ENCODE data around the gene C12orf42.

The C12orf42 gene

DNA sequence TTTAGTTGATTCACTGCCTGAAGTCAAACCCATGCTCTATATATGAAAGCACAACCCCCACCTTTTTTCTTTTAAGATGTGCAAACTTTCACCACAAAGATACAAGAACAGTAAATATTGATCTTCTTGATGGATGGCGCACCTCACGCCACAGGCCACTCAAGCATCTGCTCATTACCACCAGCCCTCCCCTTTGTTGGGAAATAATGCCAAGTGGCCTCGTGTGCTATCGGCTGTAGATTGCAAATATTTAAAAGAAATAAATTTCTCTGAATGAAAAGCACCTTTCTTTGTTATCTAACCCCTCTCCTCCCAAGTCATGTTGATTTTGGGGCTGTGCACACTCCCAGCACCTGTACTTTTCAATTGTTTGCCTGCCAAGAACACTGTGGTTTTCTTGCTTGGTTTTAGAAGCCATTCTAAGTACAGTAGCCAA, 122.7 kb downstream of the C12orf42 start:
- TF ChIP-seq POLR2A (IDR thresholded peaks at IDR 0.05; ENCODE audit: low read depth, low read length) = no peak
- FAIRE-seq = no peak
- DNase-seq (ENCODE audit: insufficient read length, low spot score) = no peak

DNA sequence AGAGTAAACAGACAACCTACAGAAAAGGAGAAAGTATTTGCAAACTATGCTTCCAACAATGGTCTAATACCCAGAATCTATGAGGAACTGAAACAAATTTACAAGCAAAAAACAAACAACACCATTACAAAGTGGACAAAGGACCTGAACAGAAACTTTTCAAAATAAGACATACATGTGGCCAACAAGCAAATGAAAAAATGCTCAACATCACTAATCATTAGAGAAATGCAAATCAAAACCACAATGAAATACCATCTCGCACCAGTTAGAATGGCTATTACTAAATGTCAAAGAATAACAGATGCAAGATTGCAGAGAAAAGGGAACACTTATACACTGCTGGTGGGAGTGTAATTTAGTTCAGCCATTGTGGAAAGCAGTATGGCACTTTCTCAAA, 125.8 kb downstream of the C12orf42 start:
- TF ChIP-seq POLR2A (IDR thresholded peaks at IDR 0.05; ENCODE audit: low read depth, low read length) = no peak
- no peak for FAIRE-seq
- no peak for DNase-seq (ENCODE audit: insufficient read length, low spot score)

DNA sequence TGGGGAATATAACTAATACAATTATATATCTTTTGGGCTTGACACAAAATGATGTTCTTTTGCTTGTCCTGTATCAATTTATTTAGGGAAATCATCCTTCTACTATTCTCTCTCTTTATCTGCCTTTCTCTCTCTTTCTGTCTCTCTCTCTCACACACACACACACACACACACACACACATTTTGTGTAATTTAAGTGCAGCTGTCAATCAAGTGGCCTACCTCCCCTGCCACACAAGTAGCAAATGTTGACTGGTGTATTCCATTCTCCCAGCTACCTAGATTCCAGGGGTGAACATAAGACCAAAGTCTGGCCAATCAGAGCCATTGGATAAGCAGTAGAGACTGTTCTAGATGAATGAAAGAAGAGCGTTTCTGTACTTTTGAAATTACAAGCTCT, 127.6 kb downstream of the C12orf42 start:
- no peak for DNase-seq (ENCODE audit: insufficient read length, low spot score)
- TF ChIP-seq POLR2A (IDR thresholded peaks at IDR 0.05; ENCODE audit: low read depth, low read length) = no peak
- FAIRE-seq = no peak

- FAIRE-seq = no peak
- DNase-seq (ENCODE audit: insufficient read length, low spot score) = no peak
- TF ChIP-seq POLR2A (IDR thresholded peaks at IDR 0.05; ENCODE audit: low read depth, low read length) = no peak
These were observed 141.4 kb downstream of the C12orf42 start for GRCh38 chr12:103354403-103354802.

- TF ChIP-seq POLR2A (IDR thresholded peaks at IDR 0.05; ENCODE audit: low read depth, low read length) = no peak
- DNase-seq (ENCODE audit: insufficient read length, low spot score) (no peak), FAIRE-seq (no peak)
These were observed 141.9 kb downstream of the C12orf42 start for GRCh38 chr12:103353913-103354312.

GRCh38 chr12:103350116-103350515, 145.7 kb downstream of the C12orf42 start:
- no peak for FAIRE-seq
- no peak for TF ChIP-seq POLR2A (IDR thresholded peaks at IDR 0.05; ENCODE audit: low read depth, low read length)
- DNase-seq (ENCODE audit: insufficient read length, low spot score) = no peak

GRCh38 chr12:103348935-103349334, 146.8 kb downstream of the C12orf42 start:
- FAIRE-seq = no peak
- TF ChIP-seq POLR2A (IDR thresholded peaks at IDR 0.05; ENCODE audit: low read depth, low read length) = no peak

DNA sequence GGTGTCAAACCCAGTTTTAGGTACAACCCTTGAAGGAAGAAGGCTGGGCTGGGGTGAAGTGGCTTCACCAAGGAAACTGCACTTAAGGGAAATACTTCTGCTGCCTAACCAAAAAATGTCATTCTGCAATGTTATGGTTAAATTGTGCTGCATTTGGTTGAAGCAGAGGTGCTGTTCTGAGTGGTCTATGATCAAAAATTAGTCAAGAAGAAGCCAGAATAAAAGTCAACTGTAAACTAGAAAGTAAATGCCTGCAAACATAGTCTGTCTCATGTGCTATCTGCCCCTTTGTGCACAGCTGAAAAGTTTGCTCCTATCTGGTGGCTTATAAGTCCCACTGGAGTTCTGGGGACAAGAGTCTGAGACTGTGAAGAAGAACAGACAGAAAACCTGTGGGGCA, 158.8 kb downstream of the C12orf42 start:
- TF ChIP-seq POLR2A (IDR thresholded peaks at IDR 0.05; ENCODE audit: low read depth, low read length) = no peak
- DNase-seq (ENCODE audit: insufficient read length, low spot score) (no peak), FAIRE-seq (no peak)

More at GRCh38 chr12:103348935-103349334, 146.8 kb downstream of the C12orf42 start:
- DNase-seq (ENCODE audit: insufficient read length, low spot score) = no peak

DNA sequence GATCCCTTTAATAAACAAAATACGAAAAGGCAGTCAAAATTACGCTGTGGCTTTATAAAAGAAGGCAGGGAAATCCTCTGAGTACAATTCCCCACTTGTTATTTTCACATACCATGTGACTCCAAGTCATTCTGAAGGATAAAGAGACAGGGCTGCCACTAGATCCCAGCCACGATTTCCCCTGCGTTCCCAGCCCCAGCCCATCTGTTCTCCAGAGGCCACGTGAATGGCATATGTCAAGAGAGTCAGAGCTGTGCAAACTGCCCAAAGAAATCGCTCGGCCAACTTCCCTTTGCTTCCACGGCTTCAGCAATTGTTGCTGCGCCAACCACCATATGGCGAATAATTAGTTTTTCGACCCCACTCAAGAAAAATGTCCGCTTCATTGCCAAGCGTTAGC, 161.3 kb downstream of the C12orf42 start:
- FAIRE-seq (no peak), DNase-seq (ENCODE audit: insufficient read length, low spot score) (no peak)
- TF ChIP-seq POLR2A (IDR thresholded peaks at IDR 0.05; ENCODE audit: low read depth, low read length) = no peak

GRCh38 chr12:103333676-103334075, 162.1 kb downstream of the C12orf42 start:
- DNase-seq (ENCODE audit: insufficient read length, low spot score) (no peak), FAIRE-seq (no peak)
- TF ChIP-seq POLR2A (IDR thresholded peaks at IDR 0.05; ENCODE audit: low read depth, low read length) = no peak

DNA sequence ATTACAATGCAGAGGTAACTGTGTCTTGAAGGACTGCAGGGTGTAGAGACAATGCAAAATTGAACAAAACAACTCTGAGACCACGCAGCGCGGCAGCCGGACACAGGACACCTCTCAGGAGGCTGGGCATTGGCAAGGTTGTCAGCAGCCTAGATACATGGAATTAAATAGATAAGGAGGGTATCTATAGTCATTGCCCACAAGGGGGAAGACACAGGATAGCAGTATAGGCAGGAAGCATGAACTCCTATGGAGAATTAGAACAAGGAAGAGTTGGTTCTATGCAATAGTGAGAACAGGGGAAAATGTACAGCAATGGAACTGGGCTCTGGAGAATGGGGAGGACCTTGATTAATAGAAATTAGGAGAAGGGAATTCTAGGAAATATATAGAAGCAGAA, 164.1 kb downstream of the C12orf42 start:
- no peak for FAIRE-seq
- TF ChIP-seq POLR2A (IDR thresholded peaks at IDR 0.05; ENCODE audit: low read depth, low read length) = no peak
- no peak for DNase-seq (ENCODE audit: insufficient read length, low spot score)

DNA sequence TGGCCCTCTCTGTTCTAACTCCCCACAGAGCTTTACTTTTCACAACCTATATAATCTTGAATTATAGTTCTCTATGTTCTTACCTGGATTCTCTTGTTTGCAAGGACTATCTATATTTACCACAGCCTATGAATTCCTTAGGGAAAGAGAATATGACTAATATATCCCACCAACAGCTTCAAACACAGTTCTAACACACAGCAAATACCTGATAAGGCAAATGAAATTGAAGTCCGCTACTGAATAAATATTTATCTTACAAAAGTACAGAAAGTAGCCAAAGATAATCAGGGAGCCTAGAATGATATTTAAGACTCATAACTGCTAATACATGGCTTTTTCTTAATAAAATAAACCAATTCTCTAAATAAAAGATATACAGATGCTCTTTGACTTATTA, 165.1 kb downstream of the C12orf42 start:
- no peak for DNase-seq (ENCODE audit: insufficient read length, low spot score)
- no peak for TF ChIP-seq POLR2A (IDR thresholded peaks at IDR 0.05; ENCODE audit: low read depth, low read length)
- no peak for FAIRE-seq

GRCh38 chr12:103327676-103328075, 168.1 kb downstream of the C12orf42 start:
- TF ChIP-seq POLR2A (IDR thresholded peaks at IDR 0.05; ENCODE audit: low read depth, low read length) = no peak
- FAIRE-seq = no peak

DNA sequence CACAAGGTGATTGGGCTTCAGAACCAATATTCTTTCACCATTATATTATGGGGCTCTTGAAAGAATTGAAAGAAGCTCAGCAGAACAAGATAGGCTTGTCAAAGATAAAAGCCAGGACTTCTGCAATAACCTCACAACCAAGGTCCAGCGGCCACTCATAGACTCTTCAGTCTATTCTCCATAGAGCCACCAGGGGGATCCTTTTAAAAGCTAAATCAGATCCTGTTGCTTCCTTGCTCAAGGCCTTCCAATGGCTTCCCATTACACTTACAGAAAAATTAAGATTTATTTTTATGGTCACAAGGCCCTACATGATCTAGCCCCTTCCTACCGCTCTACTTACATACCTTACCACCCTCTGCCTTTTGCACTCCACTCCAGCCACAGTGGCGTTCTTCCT, 169.6 kb downstream of the C12orf42 start:
- FAIRE-seq (no peak), DNase-seq (ENCODE audit: insufficient read length, low spot score) (peak; percentile 6)
- no peak for TF ChIP-seq POLR2A (IDR thresholded peaks at IDR 0.05; ENCODE audit: low read depth, low read length)

More at GRCh38 chr12:103327676-103328075, 168.1 kb downstream of the C12orf42 start:
- no peak for DNase-seq (ENCODE audit: insufficient read length, low spot score)

DNA sequence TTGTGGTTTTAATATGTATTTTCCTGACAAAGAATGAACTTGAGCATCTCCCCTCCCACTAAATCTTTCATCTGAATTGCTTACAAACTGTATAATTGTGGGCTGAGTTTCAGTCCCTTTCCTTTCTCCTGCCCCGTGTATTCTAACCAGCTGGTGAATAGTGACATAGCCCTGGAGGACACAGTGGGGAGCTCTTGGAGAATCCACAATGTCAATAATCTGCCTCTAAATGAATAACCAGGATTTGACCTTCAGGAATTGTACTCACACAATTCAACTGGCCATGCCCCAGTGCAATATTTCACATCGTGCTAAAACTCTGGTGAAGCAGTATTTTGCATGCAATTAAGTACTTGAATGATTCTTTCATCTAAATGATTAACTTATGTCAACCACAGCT, 177.2 kb downstream of the C12orf42 start:
- FAIRE-seq (no peak), DNase-seq (ENCODE audit: insufficient read length, low spot score) (no peak)
- no peak for TF ChIP-seq POLR2A (IDR thresholded peaks at IDR 0.05; ENCODE audit: low read depth, low read length)

DNA sequence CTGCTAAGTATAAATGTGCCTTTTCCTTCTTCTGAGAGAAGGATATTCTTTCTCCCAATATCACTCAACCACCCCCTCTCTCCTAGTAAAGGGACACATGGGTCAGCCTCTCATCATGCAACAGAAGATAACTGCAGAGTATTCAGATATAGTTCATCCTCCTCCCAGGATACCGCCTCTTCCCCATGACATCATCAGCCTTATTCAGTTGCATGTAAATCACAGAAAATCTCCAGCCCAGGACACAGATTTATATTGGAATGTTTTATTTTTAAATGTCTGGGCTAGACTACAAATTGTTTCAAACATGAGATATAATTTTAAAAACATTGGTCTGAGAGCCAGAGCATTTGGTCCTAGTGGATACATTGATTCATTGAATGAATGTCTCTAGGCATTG, 178.5 kb downstream of the C12orf42 start:
- FAIRE-seq = no peak
- DNase-seq (ENCODE audit: insufficient read length, low spot score) = no peak
- TF ChIP-seq POLR2A (IDR thresholded peaks at IDR 0.05; ENCODE audit: low read depth, low read length) = no peak

Measured in H54 (cell line).